K562 (cell line): ENCODE measurements around the gene JSRP1. TPM values are rescaled to one million over a fixed set of nuclear protein-coding genes. Genes with fewer than 3 reads are reported as not detected.
A peak's percentile ranks its signal among the peaks of the same experiment; 100 is the strongest.

Experiments
- ARID4B ChIP-seq: sonication (generic); formaldehyde crosslinking; IDR thresholded peaks from 2 replicates; pipeline ENCODE4 v1.8.0; 2022; ENCODE audit warnings: mild to moderate bottlenecking, missing genetic modification reagents
- ATF2 ChIP-seq: sonication (generic); formaldehyde crosslinking; IDR thresholded peaks from 2 replicates; pipeline ENCODE4 v1.8.1; 2022; ENCODE audit warnings: missing genetic modification reagents
- CAMTA2 ChIP-seq: fragments of 250-450 bp; sonication (Bioruptor Pico); conservative IDR thresholded peaks from 2 replicates; pipeline ENCODE4 v1.5.1; 2022
- CREB1 ChIP-seq, 2 experiments: sonication (generic) in 1 of 2; formaldehyde crosslinking in 1 of 2; IDR thresholded peaks; 2 replicates each; pipeline versions ENCODE4 v1.6.1 to v1.8.0; 2012 to 2022; ENCODE audit warnings: inconsistent platforms in 1 of 2, mild to moderate bottlenecking in 1 of 2, missing genetic modification reagents in 1 of 2, moderate library complexity in 1 of 2
- DEAF1 ChIP-seq: fragments of 450-650 bp; formaldehyde crosslinking; IDR thresholded peaks from 2 replicates; pipeline ENCODE4 v1.4.0; 2020; ENCODE audit warnings: mild to moderate bottlenecking, moderate library complexity
- E2F1 ChIP-seq: sonication (generic); formaldehyde crosslinking; IDR thresholded peaks from 2 replicates; pipeline ENCODE4 v1.8.1; 2023; ENCODE audit warnings: mild to moderate bottlenecking, missing genetic modification reagents, moderate library complexity
- FUS ChIP-seq: fragments of 200-400 bp; formaldehyde crosslinking; optimal IDR thresholded peaks from 2 replicates; pipeline ENCODE3; 2017; ENCODE audit warnings: low read depth, low read length
- KDM4B ChIP-seq, 2 experiments: fragments of 450-650 bp in 1 of 2; sonication (generic) in 1 of 2; IDR thresholded peaks; 2 replicates each; pipeline ENCODE4 v1.6.1; 2016 to 2017; ENCODE audit warnings: borderline replicate concordance in 2 of 2, antibody characterized with exemption in 1 of 2, low read depth in 1 of 2, mild to moderate bottlenecking in 1 of 2
- STAG1 ChIP-seq: sonication (generic); formaldehyde crosslinking; IDR thresholded peaks from 2 replicates; pipeline ENCODE4 v1.5.0; 2020; ENCODE audit warnings: missing genetic modification reagents, borderline replicate concordance
- ZBTB9 ChIP-seq: fragments of 450-650 bp; formaldehyde crosslinking; IDR thresholded peaks from 2 replicates; pipeline ENCODE4 v1.4.0; 2020; ENCODE audit warnings: mild to moderate bottlenecking, moderate library complexity
- ZNF263 ChIP-seq: sonication (generic); formaldehyde crosslinking; IDR thresholded peaks from 2 replicates; pipeline ENCODE4 v1.8.0; 2022; ENCODE audit warnings: mild to moderate bottlenecking, missing genetic modification reagents, borderline replicate concordance
- ZNF280B ChIP-seq: fragments of 250-450 bp; sonication (Bioruptor Pico); IDR thresholded peaks from 2 replicates; pipeline ENCODE4 v1.5.1; 2021; ENCODE audit warnings: mild to moderate bottlenecking
- ZNF766 ChIP-seq: fragments of 200-800 bp; sonication (Bioruptor generic); conservative IDR thresholded peaks from 2 replicates; pipeline ENCODE4 v1.6.1; 2016; ENCODE audit warnings: missing genetic modification characterization, missing compliant biosample characterization
- polyA plus RNA-seq, 8 experiments: library from polyadenylated mRNA; depleted of rRNA in 4 of 8; stranded (reverse) in 5 of 8; unstranded in 3 of 8; fragments of >200 nt; fragmentation: Nextera tagmentation in 2 of 8; fragmentation: Illumina TruSeq in 1 of 8; extraction: Ambion mirVana in 2 of 8; extraction: Trizol in 1 of 8; gene quantifications; 2 replicates each; pipeline versions ENCODE4 v1.2.1 to v1.2.3, GENCODE V29; 2011 to 2014; ENCODE audit warnings: inconsistent platforms in 1 of 8, missing spikeins in 1 of 8
- total RNA-seq, 7 experiments: library from RNA; depleted of rRNA in 6 of 7; stranded (reverse); fragments of >200 nt in 6 of 7; fragmentation: Illumina TruSeq in 2 of 7; extraction: Trizol in 2 of 7; gene quantifications; 2 replicates each; pipeline versions ENCODE4 v1.2.1 to v1.2.3, GENCODE V29; 2011 to 2021; ENCODE audit warnings: low replicate concordance in 1 of 7

The JSRP1 gene
- total and polyA plus RNA-seq, 9 of the 15 experiments (the other 6 are each of a cell fraction or from before 2014, with no cell fraction given) = 0.08 to 1.2 (median 0.51) TPM; not detected in 4

GRCh38 chr19:2273356-2274184 is 17.4 kb upstream of the JSRP1 start (continued):
- TF ChIP-seq ARID4B (CRISPR knock-in tag) = peak; percentile 92
- TF ChIP-seq ZNF263 (CRISPR knock-in tag) = peak; percentile 91
- TF ChIP-seq E2F1 (CRISPR knock-in tag) = peak; percentile 46; the same call in 1 of the 2 replicates
- TF ChIP-seq ZNF766 (CRISPR knock-in tag) = 0 out of 2 replicates have a peak, but pooled peaks have one; percentile 43
- peak; percentile 77 for TF ChIP-seq DEAF1 (CRISPR knock-in tag)
- 0 out of 2 replicates have a peak, but pooled peaks have one; percentile 7 for TF ChIP-seq ZNF280B (CRISPR knock-in tag)
- TF ChIP-seq ZBTB9 = peak; percentile 92
- peak; percentile 46; the same call in 1 of the 2 replicates for TF ChIP-seq CREB1 (IDR thresholded peaks at IDR 0.05)
- TF ChIP-seq CREB1 (CRISPR knock-in tag; IDR thresholded peaks at IDR 0.05) = peak; percentile 65
- peak; percentile 18; the same call in 1 of the 2 replicates for TF ChIP-seq STAG1 (CRISPR knock-in tag)
- TF ChIP-seq KDM4B (IDR thresholded peaks at IDR 0.05; ENCODE audit: borderline replicate concordance in 2 of 2, low read depth in 1 of 2) = peak in 1 of 2 experiments; percentile 94; a peak in 2 of 4 replicates
- TF ChIP-seq CAMTA2 (CRISPR knock-in tag) = peak; percentile 95
- no peak for TF ChIP-seq ATF2 (CRISPR knock-in tag)
- peak; percentile 92 for TF ChIP-seq FUS
